ENCODE results near the gene CKM. TPM values are rescaled to one million over a fixed set of nuclear protein-coding genes. Genes with fewer than 3 reads are reported as not detected.

CKM gene
- total and polyA plus RNA-seq, 2 of the 4 experiments (the other 2 are of a cell fraction): not detected

GRCh38 chr19:45304141-45304926 lies 18.3 kb downstream of the CKM start:
- no TSS peak for BruUV-seq (replicated peaks)
- Histone ChIP-seq H3K4me3 (ENCODE audit: insufficient read depth, low read depth, low read length) (no peak overlapping the region), H3K56ac (ENCODE audit: extremely low read depth, insufficient read depth, low read length) (no peak overlapping the region), H4K8ac (ENCODE audit: low read depth in 2 of 2, low read length in 2 of 2) (no peak overlapping the region), H2AK9ac (replicated peaks; ENCODE audit: low read depth, low read length, poor library complexity) (no peak overlapping the region), H4K5ac (ENCODE audit: low read depth, low read length) (no peak overlapping the region), H2BK20ac (ENCODE audit: low read depth, low read length) (no peak overlapping the region), H3K27me3 (ENCODE audit: control insufficient read depth, insufficient read depth, low read length) (no peaks in the 10 kb centered on the region), H3K9ac (ENCODE audit: low read depth, low read length) (no peak overlapping the region), H3K23ac (ENCODE audit: low read depth, low read length) (no peak overlapping the region; the same call in 1 of the 2 replicates), H4K91ac (ENCODE audit: insufficient read depth, low read depth, low read length) (no peak overlapping the region), H3K4ac (ENCODE audit: low read depth, low read length) (no peak overlapping the region), H4K20me1 (ENCODE audit: insufficient read depth, low read length) (no peaks in the 10 kb centered on the region), H3K9me3 (ENCODE audit: control insufficient read depth, insufficient read depth, low read length) (0 out of 2 replicates have a peak, but pooled peaks cover 2% of the 10 kb centered on the region), H2BK15ac (ENCODE audit: low read depth, low read length) (no peak overlapping the region), H3K14ac (replicated peaks; ENCODE audit: low read depth, low read length) (no peak overlapping the region), H3K79me1 (ENCODE audit: low read depth in 1 of 2, low read length in 2 of 2) (no peaks in the 10 kb centered on the region), H3K27ac (ENCODE audit: insufficient read depth, low read length) (no peak overlapping the region), H3K36me3 (ENCODE audit: control insufficient read depth, insufficient read depth, low read length) (peaks cover 17% of the 10 kb centered on the region; the same call in 1 of the 2 replicates), H3K9me1 (ENCODE audit: insufficient read depth, low read length) (peaks cover 5% of the 10 kb centered on the region; the same call in 1 of the 2 replicates), H2AFZ (replicated peaks; ENCODE audit: low read length, poor library complexity) (no peak overlapping the region), H2BK5ac (ENCODE audit: low read depth, low read length, poor library complexity, severe bottlenecking) (no peak overlapping the region), H3K4me2 (ENCODE audit: low read depth, low read length) (no peak overlapping the region), H2AK5ac (ENCODE audit: low read depth, low read length) (no peak overlapping the region), H3K4me1 (ENCODE audit: control insufficient read depth, insufficient read depth, low read length) (no peaks in the 10 kb centered on the region), H3K18ac (ENCODE audit: low read depth, low read length) (no peak overlapping the region), H2BK120ac (ENCODE audit: low read depth, low read length) (no peak overlapping the region)
- intact Hi-C loops (cut with micrococcal nuclease) (no loop called here), in situ Hi-C loops (cut with MboI; ENCODE audit: low sequenced_read_pairs) (no loop called here), dilution Hi-C loops (cut with HindIII; ENCODE audit: low sequenced_read_pairs, unreplicated experiment) (no loop called here)
- TF ChIP-seq, protein P1, sequence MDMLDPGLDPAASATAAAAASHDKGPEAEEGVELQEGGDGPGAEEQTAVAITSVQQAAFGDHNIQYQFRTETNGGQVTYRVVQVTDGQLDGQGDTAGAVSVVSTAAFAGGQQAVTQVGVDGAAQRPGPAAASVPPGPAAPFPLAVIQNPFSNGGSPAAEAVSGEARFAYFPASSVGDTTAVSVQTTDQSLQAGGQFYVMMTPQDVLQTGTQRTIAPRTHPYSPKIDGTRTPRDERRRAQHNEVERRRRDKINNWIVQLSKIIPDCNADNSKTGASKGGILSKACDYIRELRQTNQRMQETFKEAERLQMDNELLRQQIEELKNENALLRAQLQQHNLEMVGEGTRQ (IDR thresholded peaks at IDR 0.05; ENCODE audit: low read depth, low read length): peak; percentile 52; the same call in 1 of the 2 replicates
- TF ChIP-seq, protein P2, sequence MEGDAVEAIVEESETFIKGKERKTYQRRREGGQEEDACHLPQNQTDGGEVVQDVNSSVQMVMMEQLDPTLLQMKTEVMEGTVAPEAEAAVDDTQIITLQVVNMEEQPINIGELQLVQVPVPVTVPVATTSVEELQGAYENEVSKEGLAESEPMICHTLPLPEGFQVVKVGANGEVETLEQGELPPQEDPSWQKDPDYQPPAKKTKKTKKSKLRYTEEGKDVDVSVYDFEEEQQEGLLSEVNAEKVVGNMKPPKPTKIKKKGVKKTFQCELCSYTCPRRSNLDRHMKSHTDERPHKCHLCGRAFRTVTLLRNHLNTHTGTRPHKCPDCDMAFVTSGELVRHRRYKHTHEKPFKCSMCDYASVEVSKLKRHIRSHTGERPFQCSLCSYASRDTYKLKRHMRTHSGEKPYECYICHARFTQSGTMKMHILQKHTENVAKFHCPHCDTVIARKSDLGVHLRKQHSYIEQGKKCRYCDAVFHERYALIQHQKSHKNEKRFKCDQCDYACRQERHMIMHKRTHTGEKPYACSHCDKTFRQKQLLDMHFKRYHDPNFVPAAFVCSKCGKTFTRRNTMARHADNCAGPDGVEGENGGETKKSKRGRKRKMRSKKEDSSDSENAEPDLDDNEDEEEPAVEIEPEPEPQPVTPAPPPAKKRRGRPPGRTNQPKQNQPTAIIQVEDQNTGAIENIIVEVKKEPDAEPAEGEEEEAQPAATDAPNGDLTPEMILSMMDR (conservative IDR thresholded peaks at IDR 0.05; ENCODE audit: low read depth, low read length): no peak
- no peak for TF ChIP-seq RAD21 (IDR thresholded peaks at IDR 0.05; ENCODE audit: low read length)
- no peak for TF ChIP-seq SMC3 (IDR thresholded peaks at IDR 0.05; ENCODE audit: low read depth, low read length)
- ChIA-PET CTCF (no interaction called here), POLR2A (ENCODE audit: unreplicated experiment) (no interaction called here)
- 70% methylated on average over 4 of the region's 4 CpGs; no CpG with 5 or more reads in 1 of the 2 experiments for WGBS, 2 experiments (ENCODE audit: extremely low coverage in 2 of 2, insufficient read length in 1 of 2)
- DNase-seq: no peak
- ATAC-seq (ENCODE audit: low read depth): peak; percentile 6; the same call in 1 of the 2 replicates

Data from IMR-90 (cell line).